HG03378 (cell line): Measurements from ENCODE around the gene YLPM1.
A peak's percentile ranks its signal among the peaks of the same experiment; 100 is the strongest.

Experiments
- ATAC-seq: cut with Tn5 transposase; IDR thresholded peaks from one replicate; pipeline ENCODE4 v1.9.1; 2021; ENCODE audit warnings: mild to moderate bottlenecking, moderate library complexity; ENCODE audit not compliant: unreplicated experiment

Gene YLPM1

DNA sequence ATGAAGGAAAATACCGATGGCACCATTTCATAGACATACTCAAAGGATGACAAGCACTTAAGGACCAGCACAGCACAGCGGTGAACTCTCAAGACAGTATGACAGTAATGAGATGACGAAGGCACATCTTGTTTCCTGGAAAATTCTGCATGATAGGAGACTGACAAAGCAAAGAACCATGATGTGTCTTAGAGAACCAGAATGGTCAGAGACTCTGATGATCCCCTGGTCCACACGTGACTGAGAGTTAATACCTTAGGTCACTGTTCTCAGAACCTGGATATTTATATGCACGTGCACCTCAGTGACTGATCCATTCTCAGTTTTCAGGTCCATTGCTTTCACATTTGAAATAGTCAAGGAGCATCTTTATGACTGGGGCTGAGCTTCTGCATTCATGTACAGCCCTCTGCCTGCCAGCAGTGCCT is 77.5 kb downstream of the YLPM1 start:
- peak; percentile 45 for ATAC-seq

DNA sequence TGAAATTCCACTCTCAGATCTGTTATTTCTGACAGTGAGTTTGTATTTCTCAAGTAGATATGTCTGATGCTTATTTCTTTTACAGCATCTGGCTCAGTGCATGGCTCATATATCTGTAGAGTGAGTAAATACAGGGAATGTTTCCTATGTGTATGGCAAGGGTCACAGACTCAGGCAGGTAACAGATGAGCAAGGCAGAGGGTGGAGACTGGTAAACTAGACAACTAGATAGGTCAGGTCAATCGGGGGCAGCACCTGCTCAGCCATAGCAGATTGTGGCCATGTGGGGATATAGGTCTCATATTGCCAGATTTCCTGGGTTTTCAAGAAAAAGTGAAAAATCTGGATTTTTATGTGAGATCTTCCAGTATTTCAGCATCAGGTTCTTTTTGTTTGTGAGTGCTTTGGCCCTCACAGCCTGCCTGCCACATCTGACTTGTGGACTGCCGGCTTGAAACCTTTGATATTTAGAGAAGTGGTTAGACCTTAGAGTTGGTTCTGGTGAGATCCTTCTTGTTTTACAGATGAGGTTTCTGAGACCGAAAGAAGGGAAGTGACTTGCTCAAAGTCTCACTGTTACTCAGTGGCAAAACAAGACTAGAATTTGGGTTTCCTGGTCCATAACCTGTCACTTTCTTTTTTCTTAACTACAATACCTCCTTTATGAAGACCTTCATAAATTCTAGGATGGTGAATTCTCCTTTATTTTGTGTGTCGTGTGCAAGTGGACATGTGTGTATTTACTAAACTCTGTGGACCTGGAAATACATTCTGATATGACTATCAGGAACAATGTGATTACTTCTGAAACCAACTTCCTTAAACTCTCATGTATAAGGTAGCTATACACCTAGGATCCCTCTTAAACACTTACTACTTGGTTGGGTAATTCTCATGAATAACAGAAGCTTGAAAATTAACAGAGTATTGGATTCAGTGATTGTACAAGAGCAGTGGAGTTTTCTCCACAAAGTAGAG is 78.4 kb downstream of the YLPM1 start:
- peak; percentile 64 for ATAC-seq

DNA sequence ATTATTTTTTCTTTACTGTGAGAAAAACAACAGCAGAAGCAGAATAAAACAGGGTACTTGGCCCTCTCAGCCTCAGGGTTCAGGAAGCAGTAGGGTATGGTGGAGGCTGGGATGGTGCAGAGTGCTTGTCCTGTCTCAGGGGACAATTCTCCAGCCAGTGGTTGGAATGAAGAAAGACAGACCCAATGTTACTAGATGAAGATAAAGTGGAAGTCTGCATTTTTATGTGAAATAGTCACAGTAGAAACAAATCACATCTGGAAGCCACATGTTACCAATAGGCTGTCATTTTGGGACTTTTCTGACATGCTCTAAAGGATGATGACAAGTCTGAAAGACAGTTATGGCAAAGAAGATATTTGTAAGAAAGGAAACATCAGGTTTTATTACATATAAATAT is 80.5 kb downstream of the YLPM1 start:
- ATAC-seq, result no peak

DNA sequence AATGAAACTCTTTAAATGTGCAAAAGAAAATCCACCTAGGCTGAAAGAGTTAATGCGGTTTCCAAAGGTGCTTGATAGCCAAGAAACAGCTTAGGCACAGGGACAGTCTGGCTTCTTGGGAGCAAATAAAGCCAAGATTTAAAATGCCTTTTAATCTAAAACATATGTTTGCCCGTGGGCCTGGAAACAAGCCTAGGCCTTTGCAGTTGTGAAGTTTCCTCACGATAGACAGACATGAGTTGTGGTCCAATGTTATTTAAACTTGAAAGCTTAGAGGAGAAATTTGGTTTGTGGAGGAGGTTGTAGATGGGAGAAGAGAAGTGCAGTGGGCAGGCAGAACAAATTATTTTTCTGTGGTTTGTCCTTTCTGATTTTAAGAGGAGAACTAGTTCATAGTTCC is 83.1 kb downstream of the YLPM1 start:
- ATAC-seq, result no peak

DNA sequence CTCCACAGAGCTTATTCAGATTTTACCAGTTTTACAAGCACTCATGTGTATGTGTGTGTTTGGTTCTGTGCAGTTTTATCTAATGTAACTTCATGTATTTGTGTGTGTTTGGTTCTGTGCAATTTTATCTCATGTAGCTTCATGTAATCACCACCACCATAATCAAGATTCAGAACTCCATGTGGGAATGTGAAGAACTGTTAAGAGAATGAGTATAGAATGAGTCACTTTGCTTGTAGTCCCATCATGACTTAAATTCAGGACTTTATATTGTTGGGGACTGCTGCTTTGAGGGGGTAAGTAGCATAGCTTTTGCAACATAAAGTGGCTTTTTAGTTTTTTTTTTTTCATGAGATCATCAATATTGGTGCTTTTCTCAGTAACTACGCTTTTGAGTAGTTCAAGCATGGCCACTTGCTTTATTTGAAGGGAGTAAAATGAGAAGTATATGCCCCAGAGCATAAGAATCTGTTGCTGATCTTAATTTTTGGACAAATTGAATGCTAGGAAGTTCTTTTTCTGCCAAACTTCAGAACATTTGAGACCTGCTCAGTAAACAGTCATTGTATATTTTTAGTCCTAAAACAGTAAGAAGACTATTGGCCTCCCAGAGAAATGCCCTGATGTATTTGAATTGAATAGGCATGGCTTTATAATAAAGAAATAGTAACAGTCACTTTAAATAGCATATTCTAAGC is 84.0 kb downstream of the YLPM1 start:
- no peak for ATAC-seq

DNA sequence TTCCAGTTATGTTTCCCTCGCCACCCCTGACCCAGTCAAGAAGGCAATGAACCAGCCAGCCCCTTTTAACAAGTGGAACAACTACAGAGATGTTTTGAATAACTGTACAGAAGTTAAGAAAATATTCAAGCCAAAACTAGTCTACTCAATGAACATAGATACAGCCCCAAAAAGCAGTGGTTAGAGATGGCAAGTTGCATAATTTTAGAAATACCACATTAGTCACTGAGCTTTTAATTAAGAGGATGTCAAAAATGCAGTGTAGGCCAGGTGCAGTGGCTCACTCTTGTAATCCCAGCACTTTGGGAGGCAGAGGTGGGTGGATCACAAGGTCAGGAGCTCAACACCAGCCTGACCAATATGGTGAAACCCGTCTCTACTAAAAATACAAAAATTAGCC is 85.7 kb downstream of the YLPM1 start:
- no peak for ATAC-seq

DNA sequence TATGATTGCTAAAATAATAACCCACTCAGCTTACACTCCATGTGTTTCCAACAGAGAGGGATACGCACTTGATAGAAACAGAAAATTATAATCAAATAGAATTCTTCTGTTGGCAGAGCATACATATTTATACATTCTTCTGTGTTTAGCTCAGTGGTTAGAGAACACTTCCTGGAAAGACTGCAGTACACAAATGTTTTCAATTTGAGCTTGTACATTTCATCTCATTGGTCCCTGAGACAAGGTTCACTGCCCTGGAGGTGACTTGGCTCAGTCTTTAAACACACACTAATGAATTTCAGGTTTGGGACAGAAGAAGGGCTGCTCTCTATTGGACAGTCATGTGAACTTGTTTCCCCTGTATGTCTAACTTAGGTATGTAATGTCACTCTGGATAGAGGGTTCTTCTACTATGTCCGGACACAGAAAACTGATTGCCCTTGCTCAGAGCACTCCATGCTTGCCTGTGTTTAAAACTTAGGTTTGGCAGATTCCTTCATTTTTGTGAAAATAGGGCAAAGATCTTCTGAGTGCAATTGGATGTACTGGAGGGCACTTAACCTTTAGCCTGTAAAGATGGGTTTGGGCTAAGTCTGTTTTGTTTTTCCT is 89.9 kb downstream of the YLPM1 start:
- no peak for ATAC-seq

DNA sequence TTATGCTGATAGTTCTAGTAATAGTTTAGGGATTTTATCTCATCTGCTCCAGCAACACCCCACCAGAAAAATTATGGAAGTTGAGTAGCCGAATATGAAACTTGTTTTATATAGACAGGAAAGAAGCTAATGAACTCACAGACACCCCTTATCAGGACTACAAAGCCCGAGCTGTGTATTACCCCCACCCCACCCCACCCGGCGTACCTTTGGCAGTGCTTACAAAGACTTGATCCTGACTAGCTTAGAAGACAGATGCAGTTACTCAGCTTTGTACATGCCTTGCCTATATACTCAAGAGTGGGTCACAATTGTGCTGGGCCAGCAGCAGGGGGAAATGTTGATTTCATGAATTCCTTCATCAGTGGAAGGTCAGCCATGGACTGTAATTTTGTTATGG is 90.5 kb downstream of the YLPM1 start:
- ATAC-seq, result no peak

DNA sequence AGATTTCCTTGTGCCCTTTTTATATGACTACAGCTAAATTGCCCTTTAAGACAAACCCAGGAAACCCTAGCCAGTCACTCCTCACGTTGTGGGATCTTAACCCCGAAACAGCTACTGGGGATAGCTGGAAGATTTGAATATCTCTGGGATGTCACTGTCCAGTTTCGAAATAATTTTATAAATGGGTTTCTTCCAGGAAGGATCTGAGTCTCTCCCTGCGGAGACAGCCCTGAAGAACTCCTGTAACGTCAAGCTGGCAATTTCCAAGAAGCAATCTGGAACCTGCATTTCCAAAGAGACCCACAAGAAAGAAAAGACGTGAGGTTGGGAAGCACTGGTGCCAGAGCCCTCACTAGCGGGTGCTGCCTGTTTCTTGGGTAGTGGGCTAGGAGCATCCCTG is 91.9 kb downstream of the YLPM1 start:
- ATAC-seq, result no peak

DNA sequence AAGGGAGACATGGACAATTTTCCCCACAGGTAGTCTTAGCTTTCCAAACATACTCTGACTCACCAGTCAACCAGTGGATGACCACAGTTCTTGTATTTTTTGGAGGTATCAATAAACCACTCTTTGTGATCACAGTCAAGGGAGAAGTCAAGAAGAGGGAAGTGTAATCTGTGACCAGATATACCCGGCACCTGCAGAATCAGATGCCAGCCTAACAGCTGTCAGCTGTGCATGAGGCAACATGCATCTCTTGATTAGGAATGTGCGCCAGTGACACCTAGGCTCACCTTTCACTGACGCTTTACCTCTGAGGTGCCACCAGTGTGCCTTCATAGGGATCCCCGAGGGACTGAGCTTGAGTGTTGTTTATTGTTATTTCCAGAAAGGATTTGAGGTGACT is 92.8 kb downstream of the YLPM1 start:
- ATAC-seq, result no peak

DNA sequence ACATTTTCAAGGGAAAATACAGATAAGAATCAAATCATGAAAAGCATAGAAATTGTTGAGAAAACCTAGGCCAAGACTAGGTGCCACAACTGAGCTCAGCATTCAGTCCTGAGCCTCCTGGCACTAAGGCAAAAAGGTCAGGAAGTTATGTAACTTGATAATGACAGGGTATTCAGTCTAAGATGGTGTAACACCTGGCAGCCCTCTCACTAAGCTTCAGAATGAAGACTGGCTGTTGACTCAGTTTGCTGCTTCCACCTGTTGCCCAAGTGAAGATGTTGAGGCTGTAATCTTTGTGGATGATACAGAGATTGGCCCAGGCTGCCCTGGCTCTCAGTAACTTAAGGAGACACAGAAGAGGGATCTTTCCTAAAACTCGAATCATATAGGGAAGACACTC is 93.2 kb downstream of the YLPM1 start:
- no peak for ATAC-seq

DNA sequence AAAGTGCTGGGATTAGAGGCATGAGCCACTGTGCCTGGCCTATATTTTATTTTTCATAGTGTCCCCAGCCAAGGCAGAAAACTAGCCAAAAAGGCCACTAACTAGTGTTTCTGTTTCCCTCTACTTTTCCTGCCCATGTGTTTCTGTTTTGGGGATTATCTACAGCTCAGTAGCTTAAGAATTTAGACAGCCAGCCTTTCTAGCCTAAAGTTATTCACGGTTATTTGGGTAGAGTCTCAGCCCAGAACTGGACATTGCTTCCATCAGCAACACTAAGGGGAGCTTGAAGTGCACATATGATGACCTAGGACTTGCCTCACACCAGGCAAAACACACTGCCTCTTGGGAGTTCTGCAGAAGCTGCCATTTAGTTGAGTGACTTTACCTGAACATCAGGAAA is 94.9 kb downstream of the YLPM1 start:
- ATAC-seq, result no peak

DNA sequence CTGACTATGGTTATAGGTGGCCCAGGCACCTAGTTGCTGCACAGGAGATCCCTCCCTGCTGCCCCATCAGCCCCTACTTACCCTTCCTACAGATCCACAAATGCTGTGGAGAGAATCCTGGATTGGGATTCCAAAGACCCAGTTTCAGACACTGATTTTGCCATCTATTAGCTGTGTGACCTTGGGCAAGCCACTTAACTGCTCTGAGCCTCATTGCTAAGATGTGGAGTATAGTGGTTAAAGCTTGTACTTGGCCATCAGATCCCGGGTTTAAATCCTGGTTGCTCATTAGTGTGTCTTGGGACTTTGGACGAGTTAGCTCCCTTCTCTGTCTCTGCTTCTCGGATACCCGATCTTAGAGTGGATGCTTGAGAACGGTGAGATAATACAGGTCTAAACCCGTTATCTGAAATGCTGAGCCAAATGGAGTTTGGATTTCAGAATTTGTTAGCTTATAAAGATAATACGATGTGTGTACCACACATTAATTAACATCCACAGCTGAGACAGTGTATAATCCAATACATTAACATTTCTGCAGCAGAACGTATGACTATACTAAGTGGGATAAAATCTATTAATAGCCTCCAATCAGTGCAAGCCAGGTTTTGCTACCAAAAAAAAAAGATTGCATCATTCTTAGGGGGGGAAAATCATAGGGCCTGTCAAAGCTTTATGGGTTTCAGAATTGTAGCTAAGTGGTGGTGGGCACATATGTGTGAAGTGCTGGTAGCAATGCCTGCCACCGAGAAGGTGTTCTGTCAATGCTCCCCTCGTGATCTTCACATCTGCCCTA is 96.8 kb downstream of the YLPM1 start:
- no peak for ATAC-seq

DNA sequence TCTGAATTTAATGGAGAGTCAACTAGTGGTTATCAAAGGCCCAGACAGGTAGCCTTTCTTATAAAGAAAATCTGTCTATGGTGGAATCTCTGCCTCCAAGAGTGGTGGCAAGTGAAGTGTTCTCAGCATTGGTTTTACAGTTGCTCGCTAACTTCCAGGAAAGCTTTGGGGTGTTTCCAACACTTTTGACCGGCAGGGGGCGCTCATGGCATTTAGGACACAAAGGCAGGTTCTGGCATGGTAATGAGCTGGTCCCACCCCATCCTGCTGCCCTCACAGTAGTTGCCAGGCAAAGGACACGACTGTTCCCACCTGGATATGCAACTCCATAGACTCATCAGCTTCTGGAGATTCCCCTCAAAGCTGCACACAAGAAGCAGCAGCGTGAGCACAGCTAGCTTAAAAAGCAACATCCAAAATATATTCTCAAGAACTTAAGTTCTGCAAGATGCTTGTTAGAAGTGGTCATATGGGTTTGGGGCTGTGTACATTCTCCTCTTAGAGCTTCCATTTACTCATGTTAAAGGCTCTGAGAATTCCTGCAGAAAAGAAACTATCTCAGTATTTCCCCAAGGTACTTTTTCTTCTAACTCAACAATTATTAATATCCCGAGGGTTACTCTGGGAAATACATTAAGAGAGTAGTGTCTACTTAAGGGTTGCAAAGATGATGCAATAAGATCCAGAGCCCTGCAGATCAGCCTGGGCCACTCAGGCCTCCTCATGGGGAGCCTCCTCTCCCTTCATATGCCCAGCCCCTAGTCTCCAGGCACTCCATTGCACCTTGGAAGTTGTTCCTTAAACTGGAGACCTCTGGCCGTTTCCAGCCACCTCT is 98.0 kb downstream of the YLPM1 start:
- peak; percentile 59 for ATAC-seq

DNA sequence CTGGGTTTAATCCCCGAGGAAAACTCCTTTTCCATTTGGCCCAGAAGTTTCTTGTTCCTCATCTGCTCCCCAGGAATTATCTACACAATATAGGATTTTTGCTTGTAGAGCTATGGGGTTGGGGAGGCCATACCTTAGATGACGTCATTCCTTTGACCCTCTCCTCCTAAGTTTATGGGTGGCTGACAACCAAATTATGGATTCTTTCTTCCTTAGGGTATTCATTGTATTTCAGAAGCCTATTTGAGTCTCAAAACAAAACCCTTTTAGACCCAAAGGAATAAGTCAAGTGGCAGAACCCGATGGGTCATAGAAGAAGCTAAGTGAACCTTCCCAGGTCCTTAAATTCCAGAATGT is 98.6 kb downstream of the YLPM1 start:
- ATAC-seq, result no peak

DNA sequence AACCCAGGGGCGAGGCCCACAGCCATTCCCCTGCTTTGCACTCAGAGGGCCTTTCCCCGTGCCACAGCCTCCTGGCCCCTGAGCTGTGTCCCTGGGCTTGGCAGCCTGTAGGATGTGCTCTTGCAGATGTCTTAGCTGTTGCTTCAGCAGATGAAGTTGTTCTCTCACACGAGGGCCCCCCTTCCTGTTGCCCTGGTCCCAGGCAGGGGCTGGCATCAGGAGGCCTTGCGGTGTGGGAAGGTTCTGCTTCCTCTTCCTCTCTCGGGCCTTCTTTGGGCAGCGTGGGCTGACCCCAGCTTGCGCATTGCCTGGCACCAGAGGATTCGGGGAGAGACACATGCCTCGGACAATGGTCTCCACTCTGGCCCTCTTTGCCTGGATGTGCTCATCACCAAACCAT is 100.2 kb downstream of the YLPM1 start:
- ATAC-seq, result no peak

DNA sequence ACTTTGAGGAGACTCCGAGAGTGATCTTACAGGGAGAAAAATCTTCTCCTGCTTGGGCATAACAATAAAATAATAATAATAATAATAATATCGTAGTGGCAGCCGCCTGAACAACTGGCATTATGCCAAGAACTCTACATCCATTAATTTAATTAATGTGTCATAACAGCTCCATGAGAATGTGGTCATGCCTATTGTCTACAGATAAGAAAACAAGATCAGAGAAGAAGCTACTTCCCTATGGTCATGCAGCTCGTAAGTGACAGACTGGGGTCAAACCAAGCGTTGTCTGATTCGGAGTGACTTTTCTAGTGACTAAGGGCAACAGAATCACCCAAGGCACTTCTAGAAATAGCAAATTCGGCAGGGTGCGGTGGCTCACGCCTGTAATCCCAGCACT is 101.1 kb downstream of the YLPM1 start:
- no peak for ATAC-seq

DNA sequence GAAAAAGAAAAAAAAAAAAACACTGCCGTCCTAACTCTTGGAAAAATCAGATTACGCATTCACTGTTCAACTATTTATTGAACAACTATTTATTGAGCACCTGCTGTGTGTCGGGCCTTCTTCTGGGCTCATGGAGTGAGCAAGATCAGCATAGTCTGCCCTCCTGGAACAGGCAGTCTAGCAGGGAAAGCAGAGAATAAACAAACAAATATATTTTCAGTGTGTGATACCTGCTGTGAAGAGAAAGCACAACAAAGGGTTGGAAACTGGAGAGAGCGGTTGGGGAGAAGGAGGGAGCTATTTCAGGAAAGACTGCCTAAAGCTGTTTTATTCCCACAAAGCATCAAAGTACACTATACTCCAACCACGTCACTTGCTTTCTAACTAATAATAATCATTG is 102.0 kb downstream of the YLPM1 start:
- no peak for ATAC-seq

DNA sequence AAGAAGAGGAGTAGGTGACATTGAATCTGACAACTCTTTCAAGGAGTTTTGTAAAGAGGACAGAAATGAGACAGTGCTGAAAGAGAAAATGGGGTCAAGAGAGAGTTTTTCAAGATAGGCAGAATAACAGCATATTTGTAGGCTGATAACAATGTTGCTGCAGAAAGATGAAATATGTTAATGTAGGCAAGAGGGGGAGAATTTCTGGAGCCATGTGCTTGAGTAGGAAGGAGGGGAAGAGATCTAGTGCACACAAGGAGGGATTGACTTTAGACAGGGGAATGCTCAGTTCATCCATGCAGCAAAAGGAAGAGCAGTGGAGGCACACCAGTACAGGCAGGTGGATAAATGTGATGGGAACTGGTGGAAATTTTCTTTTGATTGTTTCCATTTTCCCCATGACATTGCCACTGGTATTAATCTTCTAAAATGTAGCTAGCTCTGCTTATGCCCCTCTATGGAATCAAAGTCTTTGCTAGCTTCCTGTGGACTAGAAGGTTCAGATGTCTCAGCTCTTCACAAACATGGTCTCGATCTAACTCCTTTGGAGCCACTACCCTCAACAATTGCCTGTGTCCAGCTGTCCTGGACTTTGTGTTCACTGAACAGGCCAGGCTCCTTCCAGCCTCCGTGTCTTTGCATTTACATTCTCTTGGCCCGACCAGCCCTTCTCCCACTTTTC is 103.7 kb downstream of the YLPM1 start:
- no peak for ATAC-seq

DNA sequence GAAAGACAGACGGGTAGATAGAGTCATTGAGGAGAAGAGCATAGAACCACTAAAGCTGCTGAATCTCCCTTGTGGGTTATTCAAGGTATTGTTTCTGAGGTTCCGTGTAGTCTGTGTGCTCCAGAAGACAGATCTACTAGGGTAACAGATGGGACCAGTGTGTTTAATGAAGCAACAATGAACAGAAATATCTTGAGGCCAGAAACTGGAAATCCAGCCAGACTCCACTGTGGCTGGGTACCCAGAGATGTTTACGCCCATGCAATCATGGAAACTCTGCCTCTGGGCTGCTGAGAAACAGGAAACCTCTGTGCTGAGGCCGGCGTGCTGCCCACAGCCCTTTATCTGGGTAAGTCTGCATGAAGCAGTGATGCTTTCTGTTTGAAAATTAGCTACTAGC is 104.6 kb downstream of the YLPM1 start:
- ATAC-seq, result no peak
